ENCODE data around the gene TAP2.
"Not testable (repeated sequence)": the region's sequence is repeated elsewhere in the genome, so short reads cannot be mapped to it uniquely, and the experiment has no call there.

TAP2 gene

GRCh38 chr6:32816746-32817204, 21.8 kb downstream of the TAP2 start, which contains the start of gene HLA-DOB:
HLA-DOB (minus strand) TSS chr6:32817002; CDS start chr6:32816951, 51 bp downstream.
- no peaks in the 10 kb centered on the region for H3K36me3 ChIP-seq (ENCODE audit: insufficient read depth, low read length)
- no peak within 1 kb of the TSS for H3K27ac ChIP-seq
- DNase-seq (ENCODE audit: low read depth, low spot score) = no peak
- no peak within 1 kb of the TSS for H3K4me3 ChIP-seq
- H3K9me3 ChIP-seq (ENCODE audit: low read depth, low read length) = no peaks in the 10 kb centered on the region
- H3K9ac ChIP-seq (ENCODE audit: insufficient read length) = no peak within 1 kb of the TSS
- TF ChIP-seq EZH2 (IDR thresholded peaks at IDR 0.05) (no peak), POLR2AphosphoS5 (IDR thresholded peaks at IDR 0.05; ENCODE audit: borderline replicate concordance, low read depth, low read length) (no peak), FOXP2 (optimal IDR thresholded peaks at IDR 0.05; ENCODE audit: control extremely low read depth, extremely low read length, insufficient read depth) (no peak)

DNA sequence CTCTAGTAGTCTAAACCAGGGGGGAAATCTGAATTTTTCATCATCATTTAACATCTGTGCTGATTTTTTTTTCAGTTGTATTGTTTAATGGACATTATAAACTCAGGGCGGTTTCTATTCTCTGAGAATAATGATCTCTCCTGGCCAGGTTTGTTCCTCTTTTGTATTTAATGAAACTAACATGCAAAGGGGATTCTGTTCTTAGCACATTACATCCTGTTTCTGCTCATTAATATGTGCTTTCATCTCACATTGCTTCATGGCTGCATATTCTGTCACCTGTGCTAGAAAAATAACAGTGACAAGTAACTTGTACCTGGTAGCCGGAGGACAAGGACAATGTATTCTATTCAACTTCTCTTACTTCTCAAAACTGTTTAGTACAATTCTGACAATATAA, 22.5 kb downstream of the TAP2 start:
- H3K9ac ChIP-seq (ENCODE audit: insufficient read length) = no peak overlapping the region

DNA sequence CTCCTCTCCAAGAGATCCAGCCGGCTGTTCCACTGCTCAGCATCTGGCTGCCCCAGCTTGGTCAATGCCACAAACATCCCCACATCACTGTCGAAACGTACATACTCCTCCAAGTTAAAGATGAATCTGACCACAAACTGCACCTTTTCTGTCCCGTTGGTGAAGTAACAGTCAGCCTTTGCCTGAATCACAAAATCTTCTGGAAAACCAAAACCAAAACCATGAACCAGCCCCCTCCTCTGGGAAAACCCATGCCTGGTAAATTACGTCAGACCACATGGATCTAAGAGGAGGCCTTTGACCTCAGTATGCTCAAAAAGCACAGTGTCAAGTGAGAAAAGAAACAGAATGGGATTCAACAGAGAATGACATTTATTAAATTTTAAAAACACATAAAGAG, 23.4 kb downstream of the TAP2 start:
- no peak for DNase-seq (ENCODE audit: low read depth, low spot score)
- Histone ChIP-seq H3K36me3 (ENCODE audit: insufficient read depth, low read length) (no peaks in the 10 kb centered on the region), H3K4me3 (no peak overlapping the region), H3K9ac (ENCODE audit: insufficient read length) (no peak overlapping the region), H3K9me3 (ENCODE audit: low read depth, low read length) (no peaks in the 10 kb centered on the region), H3K27ac (no peak overlapping the region)
- TF ChIP-seq POLR2AphosphoS5 (IDR thresholded peaks at IDR 0.05; ENCODE audit: borderline replicate concordance, low read depth, low read length) = no peak
- no peak for TF ChIP-seq FOXP2 (optimal IDR thresholded peaks at IDR 0.05; ENCODE audit: control extremely low read depth, extremely low read length, insufficient read depth)
- no peak for TF ChIP-seq EZH2 (IDR thresholded peaks at IDR 0.05)

More for the DNA sequence above, 22.5 kb downstream of the TAP2 start:
- no peak overlapping the region for H3K27ac ChIP-seq
- no peaks in the 10 kb centered on the region for H3K9me3 ChIP-seq (ENCODE audit: low read depth, low read length)
- H3K36me3 ChIP-seq (ENCODE audit: insufficient read depth, low read length) = no peaks in the 10 kb centered on the region
- H3K4me3 ChIP-seq = no peak overlapping the region
- no peak for TF ChIP-seq EZH2 (IDR thresholded peaks at IDR 0.05)
- TF ChIP-seq POLR2AphosphoS5 (IDR thresholded peaks at IDR 0.05; ENCODE audit: borderline replicate concordance, low read depth, low read length) = no peak
- no peak for TF ChIP-seq FOXP2 (optimal IDR thresholded peaks at IDR 0.05; ENCODE audit: control extremely low read depth, extremely low read length, insufficient read depth)
- no peak for DNase-seq (ENCODE audit: low read depth, low spot score)

- TF ChIP-seq POLR2AphosphoS5 (IDR thresholded peaks at IDR 0.05; ENCODE audit: borderline replicate concordance, low read depth, low read length) (no peak), EZH2 (IDR thresholded peaks at IDR 0.05) (no peak), FOXP2 (optimal IDR thresholded peaks at IDR 0.05; ENCODE audit: control extremely low read depth, extremely low read length, insufficient read depth) (no peak)
Observed at GRCh38 chr6:32814145-32814544, 24.4 kb downstream of the TAP2 start.

GRCh38 chr6:32809171-32809570, 29.4 kb downstream of the TAP2 start:
- Histone ChIP-seq H3K9ac (ENCODE audit: insufficient read length) (no peak overlapping the region), H3K4me3 (no peak overlapping the region), H3K27ac (no peak overlapping the region), H3K36me3 (ENCODE audit: insufficient read depth, low read length) (no peaks in the 10 kb centered on the region), H3K9me3 (ENCODE audit: low read depth, low read length) (no peaks in the 10 kb centered on the region)
- DNase-seq (ENCODE audit: low read depth, low spot score) = no peak
- TF ChIP-seq FOXP2 (optimal IDR thresholded peaks at IDR 0.05; ENCODE audit: control extremely low read depth, extremely low read length, insufficient read depth) (no peak), POLR2AphosphoS5 (IDR thresholded peaks at IDR 0.05; ENCODE audit: borderline replicate concordance, low read depth, low read length) (no peak), EZH2 (IDR thresholded peaks at IDR 0.05) (no peak)

More at GRCh38 chr6:32814145-32814544, 24.4 kb downstream of the TAP2 start:
- no peak overlapping the region for H3K4me3 ChIP-seq
- no peak overlapping the region for H3K27ac ChIP-seq
- no peaks in the 10 kb centered on the region for H3K36me3 ChIP-seq (ENCODE audit: insufficient read depth, low read length)
- no peak for DNase-seq (ENCODE audit: low read depth, low spot score)
- H3K9ac ChIP-seq (ENCODE audit: insufficient read length) = no peak overlapping the region
- no peaks in the 10 kb centered on the region for H3K9me3 ChIP-seq (ENCODE audit: low read depth, low read length)

DNA sequence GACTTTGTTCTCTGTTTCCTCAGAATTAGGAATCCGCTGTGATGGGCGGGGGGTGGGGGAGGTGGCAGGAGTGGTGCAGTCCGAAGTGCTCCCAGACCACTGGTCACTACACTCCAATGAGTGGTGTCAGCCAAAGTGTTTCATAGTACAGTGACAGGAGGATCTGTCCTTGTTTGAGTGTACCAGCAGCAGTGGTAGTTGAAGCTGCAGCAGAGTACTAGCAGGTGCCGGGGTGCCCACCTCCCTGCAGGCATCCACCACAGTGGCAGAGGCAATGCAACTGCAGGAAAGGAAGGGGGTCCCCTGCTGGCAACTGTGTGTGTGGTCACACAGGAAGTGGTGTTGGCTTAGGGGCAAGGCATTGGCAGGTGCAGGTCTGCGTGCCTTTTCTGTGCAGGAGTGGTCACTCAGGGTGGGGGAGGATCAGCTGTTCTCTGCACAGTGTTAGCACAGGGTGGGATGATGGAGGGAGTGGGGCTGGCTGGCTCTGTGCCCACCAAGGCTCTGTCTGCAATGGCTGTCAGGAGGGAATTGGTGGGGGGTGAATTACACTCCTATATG, 31.4 kb downstream of the TAP2 start:
- Histone ChIP-seq H3K9me3 (ENCODE audit: low read depth, low read length) (no peaks in the 10 kb centered on the region), H3K4me3 (no peak overlapping the region), H3K36me3 (ENCODE audit: insufficient read depth, low read length) (no peaks in the 10 kb centered on the region), H3K27ac (no peak overlapping the region), H3K9ac (ENCODE audit: insufficient read length) (no peak overlapping the region)
- no peak for DNase-seq (ENCODE audit: low read depth, low spot score)
- TF ChIP-seq EZH2 (IDR thresholded peaks at IDR 0.05) (no peak), POLR2AphosphoS5 (IDR thresholded peaks at IDR 0.05; ENCODE audit: borderline replicate concordance, low read depth, low read length) (no peak), FOXP2 (optimal IDR thresholded peaks at IDR 0.05; ENCODE audit: control extremely low read depth, extremely low read length, insufficient read depth) (no peak)

DNA sequence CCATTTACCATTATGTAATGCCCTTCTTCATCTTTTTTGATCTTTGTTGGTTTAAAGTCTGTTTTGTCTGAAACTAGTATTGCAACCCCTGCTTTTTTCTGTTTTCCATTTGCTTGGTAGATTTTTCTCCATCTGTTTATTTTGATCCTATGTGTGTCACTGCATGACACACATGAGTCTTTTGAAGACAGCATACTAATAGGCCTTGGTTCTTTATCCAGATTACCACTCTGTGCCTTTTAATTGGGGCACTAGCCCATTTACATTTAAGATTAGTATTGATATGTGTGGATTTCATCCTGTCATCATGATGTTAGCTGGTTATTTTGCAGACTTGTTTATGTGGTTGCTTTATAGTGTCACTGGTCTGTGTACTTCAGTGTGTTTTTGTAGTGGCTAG, 33.1 kb downstream of the TAP2 start:
- H3K9ac ChIP-seq (ENCODE audit: insufficient read length); DNase-seq (ENCODE audit: low read depth, low spot score); H3K27ac ChIP-seq; H3K36me3 ChIP-seq (ENCODE audit: insufficient read depth, low read length); H3K4me3 ChIP-seq; H3K9me3 ChIP-seq (ENCODE audit: low read depth, low read length): not testable (repeated sequence)

DNA sequence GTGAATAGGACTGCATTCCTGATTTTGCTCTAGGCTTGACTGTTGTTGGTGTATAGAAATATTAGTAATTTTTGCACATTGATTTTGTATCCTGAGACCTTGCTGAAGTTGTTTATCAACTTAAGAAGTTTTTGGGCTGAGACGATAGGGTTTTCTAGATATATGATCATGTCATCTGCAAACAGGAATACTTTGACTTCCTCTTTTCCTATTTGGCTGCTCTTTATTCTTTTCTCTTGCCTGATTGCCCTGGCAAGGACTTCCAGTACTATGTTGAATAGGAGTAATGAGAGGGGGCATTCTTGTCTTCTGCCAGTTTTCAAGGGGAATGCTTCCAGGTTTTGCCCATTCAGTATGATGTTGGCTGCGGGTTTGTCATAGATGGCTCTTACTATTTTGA, 35.1 kb downstream of the TAP2 start:
- Histone ChIP-seq H3K27ac (no peak overlapping the region), H3K9me3 (ENCODE audit: low read depth, low read length) (no peaks in the 10 kb centered on the region), H3K4me3 (no peak overlapping the region), H3K36me3 (ENCODE audit: insufficient read depth, low read length) (no peaks in the 10 kb centered on the region), H3K9ac (ENCODE audit: insufficient read length) (no peak overlapping the region)
- TF ChIP-seq EZH2 (IDR thresholded peaks at IDR 0.05) (no peak), POLR2AphosphoS5 (IDR thresholded peaks at IDR 0.05; ENCODE audit: borderline replicate concordance, low read depth, low read length) (no peak), FOXP2 (optimal IDR thresholded peaks at IDR 0.05; ENCODE audit: control extremely low read depth, extremely low read length, insufficient read depth) (no peak)
- DNase-seq (ENCODE audit: low read depth, low spot score) = no peak

GRCh38 chr6:32799740-32800139, 38.8 kb downstream of the TAP2 start:
- H3K27ac ChIP-seq = no peak overlapping the region
- H3K36me3 ChIP-seq (ENCODE audit: insufficient read depth, low read length) = no peaks in the 10 kb centered on the region
- no peaks in the 10 kb centered on the region for H3K9me3 ChIP-seq (ENCODE audit: low read depth, low read length)
- no peak for DNase-seq (ENCODE audit: low read depth, low spot score)
- H3K9ac ChIP-seq (ENCODE audit: insufficient read length) = no peak overlapping the region
- no peak for TF ChIP-seq EZH2 (IDR thresholded peaks at IDR 0.05)
- no peak for TF ChIP-seq POLR2AphosphoS5 (IDR thresholded peaks at IDR 0.05; ENCODE audit: borderline replicate concordance, low read depth, low read length)
- no peak for TF ChIP-seq FOXP2 (optimal IDR thresholded peaks at IDR 0.05; ENCODE audit: control extremely low read depth, extremely low read length, insufficient read depth)
- no peak overlapping the region for H3K4me3 ChIP-seq

Data from SK-N-MC (cell line).